Germinal center (tissue), 1 donor: Measurements from ENCODE around the gene RNU6-1.

Source experiments
- DNase-seq: peaks from one replicate; pipeline ENCODE4 v3.0.0; 2012; ENCODE audit warnings: mixed read lengths, low spot score

RNU6-1 gene

DNA sequence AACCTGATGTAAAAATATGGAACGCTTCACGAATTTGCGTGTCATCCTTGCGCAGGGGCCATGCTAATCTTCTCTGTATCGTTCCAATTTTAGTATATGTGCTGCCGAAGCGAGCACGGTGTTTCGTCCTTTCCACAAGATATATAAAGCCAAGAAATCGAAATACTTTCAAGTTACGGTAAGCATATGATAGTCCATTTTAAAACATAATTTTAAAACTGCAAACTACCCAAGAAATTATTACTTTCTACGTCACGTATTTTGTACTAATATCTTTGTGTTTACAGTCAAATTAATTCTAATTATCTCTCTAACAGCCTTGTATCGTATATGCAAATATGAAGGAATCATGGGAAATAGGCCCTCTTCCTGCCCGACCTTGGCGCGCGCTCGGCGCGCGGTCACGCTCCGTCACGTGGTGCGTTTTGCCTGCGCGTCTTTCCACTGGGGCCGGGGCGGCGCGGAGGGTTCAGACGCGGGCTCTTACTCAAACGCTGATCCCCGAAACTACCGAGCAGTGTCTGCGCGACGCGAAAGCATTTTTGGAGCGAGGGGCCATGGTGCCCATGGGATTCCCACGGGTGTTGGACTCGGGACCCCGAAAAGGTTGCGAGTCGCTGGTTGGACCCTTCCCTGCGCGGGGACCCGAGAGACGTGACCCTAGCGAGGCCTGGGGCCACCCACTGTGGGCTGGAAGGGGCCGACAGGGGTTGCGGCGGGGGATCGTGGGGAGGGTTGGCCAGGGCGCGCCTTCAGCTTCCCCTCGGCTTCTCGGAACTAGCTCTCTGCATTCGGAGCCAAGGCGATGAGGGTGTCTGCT lies at the start of gene RNU6-1:
Gene RNU6-1 (minus strand): TSS at position 117 of the 820 bp plus-strand sequence.
- DNase-seq: peak; percentile 93

DNA sequence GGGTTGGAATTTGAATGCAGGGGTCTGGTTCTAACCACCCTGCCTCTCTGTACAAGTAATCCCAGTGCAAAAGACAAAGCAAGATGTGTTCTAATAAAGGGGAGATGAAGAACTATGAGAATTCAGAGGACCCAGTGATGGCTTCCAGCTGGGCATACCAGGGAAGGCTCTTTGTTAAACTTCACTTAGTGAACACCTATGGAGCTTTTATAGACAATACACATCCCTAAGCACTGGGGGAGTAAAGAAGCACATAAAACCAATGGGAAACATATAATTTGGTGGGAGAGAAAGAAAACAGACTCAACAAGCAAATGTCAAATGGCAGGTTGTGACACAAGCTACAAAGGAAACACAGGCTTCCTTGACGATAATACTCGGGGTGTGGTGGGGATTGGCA lies 47.9 kb upstream of the RNU6-1 start:
- DNase-seq: no peak

DNA sequence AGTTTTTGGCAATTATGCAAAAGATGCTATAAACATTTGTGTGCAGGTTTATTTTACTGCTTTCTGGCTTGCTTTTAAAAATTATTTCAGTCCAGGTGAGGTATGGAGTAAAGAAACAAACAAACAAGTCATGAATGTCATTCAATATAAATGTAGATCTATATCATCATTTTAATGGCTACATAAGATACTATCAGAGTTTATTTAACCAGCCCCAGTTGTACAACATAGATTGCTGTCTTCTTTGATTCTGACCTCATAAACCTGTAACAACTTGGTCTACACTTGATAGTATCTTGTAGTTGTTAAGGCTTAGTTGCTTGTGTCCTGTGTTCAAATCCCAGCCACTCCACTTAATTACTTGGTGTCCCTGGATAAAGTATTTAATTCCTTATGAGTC lies 46.0 kb upstream of the RNU6-1 start:
- no peak for DNase-seq

DNA sequence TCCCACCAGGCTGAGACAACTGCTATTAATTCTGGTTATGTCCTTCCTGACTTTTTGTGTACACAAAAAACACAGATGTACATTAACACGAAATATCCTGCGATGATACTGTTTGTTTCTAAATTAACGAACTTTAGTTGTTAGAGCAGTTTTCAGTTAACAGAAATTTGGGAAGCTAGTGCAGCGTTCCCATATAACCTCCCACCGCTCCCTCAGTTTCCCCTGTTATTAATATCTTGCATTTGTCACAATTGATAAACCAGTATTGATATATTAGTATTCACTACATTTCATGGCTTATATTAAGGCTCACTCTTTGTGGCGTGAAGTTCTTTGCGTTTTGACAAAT lies 45.3 kb upstream of the RNU6-1 start:
- no peak for DNase-seq

DNA sequence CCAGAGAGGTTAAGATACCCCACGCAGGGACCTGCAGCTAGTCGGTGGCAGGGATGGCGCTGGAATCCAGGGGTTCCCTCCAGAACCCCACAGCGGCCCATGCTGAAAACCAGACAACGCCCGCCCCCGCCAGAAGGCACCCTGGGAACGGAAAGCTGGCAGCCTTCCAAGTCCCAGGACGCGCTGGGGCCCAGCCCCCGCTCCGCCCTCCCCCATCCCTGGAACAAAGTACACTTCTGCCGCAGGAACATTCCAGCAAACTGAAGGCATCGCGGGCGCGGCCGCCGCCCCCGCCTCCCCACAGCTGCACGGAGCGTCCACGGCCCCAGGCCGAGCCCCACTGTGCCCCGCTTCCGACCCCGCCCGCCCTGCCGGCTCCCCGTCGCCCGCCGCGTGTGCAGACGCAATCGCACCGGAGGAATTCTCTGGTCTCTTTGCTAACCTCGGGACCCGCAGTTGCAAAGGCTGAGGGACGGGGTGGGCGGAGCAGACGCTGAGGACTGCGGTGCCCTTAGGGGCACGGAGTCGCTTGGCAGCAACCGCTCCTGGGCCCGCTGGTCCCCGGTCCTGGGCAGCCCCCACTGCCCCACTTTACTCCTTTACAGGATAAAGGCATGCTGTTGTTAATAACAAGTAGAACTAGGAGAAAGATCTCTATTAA lies 44.8 kb upstream of the RNU6-1 start:
- peak; percentile 59 for DNase-seq

DNA sequence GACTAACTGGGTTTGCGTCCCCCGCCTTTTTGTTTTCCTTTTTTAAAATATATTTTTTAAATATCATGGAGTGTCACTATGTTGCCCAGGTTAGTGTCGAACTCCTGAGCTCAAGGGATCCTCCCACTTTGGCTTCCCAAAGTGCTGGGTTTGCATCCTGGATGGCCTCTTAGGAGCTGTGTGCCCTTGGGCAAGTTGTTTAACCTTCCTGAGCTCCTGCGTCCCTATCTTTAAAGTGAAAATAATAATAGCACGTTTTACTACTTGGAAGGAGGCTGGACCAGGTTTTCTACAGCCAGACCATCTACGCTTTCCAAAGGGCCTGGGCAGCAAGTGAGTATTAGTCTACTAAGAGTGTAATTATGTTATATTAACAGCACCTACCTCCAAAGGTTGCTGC lies 44.2 kb upstream of the RNU6-1 start:
- no peak for DNase-seq

DNA sequence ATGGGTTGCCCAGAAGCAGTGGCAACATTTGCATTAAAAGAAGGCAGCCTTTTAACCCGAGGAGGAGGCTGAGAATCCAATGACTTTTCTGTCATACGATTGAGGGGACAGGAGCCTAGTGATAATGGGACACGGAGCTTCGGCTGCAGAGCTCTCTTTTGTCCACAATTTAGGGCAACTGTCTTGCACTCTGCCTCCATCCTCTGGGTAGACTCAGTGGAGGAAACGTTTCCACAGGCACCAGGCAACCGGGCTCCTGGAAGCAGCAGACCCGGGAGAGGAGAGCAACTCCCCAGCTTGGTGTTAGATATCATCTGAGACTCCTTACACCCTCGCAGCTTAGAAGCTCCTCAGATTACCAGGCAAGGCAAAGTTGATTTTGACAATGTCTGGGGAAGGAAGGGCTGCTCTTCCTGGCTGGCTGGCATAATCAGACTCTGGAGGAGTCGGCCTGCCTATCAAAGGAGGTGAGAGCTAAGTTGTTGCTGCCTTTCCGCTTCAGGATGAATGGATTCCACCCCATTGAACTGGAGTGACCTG lies 43.5 kb upstream of the RNU6-1 start:
- DNase-seq: no peak

DNA sequence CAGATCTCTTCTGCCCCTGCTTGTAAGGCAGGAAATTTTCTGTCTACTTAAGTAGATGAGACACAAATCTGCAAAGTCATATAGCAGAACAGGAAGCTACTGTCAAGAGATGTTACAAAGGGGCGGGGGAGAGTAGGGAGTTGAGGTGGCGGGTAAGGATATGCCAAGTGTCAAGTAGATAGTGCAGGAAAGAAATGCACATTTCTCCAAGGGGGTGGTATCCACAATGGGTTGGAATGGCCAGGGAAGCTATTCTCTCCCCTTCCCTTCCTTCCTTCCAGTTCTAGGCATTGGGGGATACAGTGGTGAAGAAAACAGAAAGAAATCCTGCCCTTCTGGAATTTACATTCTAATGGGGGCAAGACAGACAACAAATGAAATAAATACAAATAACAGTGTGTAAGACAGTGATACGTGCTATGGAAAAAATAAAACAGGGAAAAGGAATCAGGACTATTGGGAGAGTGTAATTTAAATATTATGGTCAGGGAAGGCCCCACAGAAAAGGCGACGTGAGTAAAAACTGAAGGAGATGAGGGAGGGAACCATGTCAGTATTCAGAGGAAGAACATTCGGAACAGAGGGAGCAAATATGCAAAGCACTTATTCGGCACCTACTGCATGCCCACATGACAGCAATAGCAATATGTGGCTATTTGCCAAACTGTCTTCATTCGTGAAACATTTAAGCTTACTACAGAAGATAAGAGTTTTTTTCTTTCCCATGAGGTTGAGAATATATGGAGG lies 42.8 kb upstream of the RNU6-1 start:
- DNase-seq: no peak

DNA sequence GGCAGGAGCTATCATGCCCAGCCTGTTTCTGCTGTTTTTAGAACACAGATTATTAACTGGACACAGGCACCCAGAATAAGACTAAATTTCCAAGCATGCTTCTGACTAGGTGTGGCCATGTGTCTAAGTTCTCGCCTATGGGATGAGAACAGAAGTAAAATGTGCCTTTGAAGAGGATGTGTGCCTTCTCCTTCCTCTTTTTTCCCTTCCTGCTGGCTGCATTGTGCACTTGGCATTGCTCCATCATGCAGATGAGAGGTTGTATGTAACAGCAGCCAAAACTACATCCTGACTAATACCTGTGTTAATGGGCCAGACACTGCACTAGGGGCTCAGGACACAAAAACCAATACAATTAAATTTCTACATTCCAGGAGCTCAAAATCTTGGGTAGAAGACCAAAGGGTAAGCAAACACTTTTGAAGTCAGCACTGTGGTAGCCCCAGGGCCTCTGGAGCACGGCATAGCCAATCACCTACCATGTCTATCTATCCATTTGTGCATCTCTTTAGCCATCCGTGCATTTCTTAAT lies 40.9 kb upstream of the RNU6-1 start:
- no peak for DNase-seq

DNA sequence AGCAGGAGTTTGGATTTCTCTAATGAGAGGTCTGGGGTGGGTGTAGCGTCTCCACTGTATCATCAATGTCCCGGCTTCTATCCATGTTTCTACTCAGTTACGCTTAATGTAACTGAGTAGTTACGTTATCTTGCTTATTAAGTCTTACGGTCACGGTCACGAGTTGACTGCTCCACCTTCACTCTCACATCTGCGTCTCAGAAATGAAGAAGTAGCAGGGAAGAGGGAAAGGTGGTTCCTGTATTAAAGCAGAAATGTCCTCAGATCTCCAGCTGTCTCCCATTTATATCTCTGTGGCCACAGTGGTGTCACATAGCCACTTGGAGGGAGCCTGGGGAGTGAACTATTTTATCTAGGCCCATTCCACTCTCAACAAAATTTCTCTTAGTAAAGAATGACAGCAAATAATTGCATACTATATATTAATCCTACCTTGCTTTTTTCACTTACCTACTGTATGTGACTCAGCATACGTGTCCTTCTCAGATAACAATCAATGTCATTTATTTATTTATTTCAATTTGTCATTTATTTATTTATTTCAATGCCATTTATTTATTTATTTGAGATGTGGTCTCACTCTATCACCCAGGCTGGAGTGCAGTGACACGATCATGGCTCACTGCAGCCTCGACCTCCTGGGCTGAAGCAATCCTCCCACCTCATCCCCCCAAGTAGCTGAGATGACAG lies 39.7 kb upstream of the RNU6-1 start:
- no peak for DNase-seq

DNA sequence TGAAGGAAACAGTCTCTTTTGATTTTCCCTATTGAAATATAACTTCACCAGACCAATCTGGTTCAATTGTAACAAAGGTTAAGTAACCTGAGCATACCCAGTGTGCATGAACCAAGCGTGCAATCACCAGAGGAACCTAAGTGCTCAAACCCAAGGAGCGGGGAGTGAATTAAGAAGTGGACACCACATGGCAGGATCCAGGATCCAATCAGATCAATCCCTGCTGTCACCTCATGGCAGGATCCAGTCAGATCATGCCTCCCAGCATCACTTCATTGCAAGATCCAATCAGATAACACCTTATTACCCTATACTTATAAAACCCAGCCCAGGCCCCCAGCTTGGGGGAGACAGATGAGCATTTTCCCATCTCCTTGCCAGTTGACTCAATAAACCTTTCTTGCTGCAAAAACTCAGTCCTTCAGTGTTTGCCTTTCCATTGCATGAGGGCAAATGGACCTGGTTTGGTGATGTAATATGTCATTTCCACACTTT lies 38.9 kb upstream of the RNU6-1 start:
- DNase-seq: no peak

DNA sequence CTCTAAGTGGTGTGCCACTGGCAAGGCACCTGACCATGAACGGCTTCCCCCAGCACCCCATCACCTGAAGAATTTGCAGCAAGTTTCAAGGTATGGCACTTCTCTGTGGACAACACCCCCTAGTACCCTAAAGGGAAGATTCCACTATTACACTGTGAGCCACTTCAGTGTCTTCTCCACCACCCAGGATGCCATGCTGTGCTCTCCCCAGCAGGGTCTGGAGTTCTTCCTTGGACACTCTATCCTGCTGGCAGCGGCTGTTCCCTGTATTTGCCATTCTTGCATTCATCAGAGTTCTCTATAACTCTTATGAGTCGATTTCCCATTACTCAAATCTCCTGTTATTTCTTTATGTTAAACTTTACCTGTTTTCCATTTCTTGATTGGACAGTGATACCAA lies 33.9 kb upstream of the RNU6-1 start:
- DNase-seq: no peak

DNA sequence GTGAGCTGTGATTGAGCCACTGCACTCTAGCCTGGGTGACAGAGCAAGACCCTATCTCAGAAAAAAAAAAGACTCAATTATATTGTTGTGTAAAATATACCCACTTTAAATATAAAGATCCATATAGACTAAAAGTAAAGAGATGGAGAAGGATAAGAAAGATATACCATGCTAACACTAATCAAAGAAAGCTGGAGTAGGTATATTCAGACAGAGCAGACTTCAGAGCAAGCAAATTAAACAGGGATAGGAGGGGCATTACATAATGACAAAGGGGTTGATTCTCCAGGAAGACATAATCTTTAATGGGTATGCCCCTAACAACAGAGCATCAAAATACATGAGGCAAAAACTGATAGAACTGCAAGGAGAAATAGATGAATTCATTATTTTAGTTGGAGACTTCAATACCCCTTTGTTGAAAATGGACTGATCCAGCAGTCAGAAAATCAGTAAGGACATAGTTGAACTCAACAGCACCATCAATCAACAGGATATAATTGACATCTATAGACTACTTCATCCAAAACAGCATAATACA lies 31.1 kb upstream of the RNU6-1 start:
- no peak for DNase-seq

DNA sequence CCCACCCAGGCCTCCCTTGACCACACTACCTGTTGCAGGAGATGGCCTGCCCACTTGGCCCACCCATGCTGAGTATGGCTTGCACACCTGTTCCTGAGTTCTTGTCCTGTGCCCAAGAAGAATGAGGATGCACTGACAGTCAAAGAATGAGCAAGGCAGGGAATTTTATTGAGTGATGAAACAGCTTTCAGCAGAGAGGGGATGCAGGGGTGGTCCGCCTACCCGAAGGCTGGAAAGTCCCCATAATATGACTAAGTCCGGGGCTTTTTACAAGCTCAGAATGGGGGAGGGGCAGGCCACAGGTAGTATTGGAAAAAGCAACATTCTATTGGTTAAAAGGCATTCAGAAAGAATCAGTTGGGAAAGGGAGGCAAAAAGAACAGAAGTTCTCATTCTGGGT lies 29.9 kb upstream of the RNU6-1 start:
- DNase-seq: no peak

DNA sequence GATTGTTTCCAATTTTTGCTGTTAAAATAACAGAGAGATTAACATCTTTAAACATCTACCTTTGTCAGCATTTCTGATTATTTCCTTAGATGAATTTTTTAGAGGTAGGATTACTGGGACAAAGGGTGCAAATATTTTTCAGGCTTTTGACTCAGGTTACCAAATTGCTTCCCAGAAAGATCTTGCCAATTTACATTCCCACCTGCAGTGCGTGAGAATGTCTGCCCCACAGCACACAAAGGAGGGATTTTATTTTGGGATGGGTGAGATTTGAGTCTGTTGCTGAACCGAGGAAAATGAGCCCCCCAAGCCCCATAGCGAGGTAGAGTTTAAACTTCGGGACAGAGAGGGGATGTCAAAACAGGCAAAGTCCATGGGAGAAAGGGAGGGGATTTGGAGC lies 25.9 kb upstream of the RNU6-1 start:
- DNase-seq: no peak

DNA sequence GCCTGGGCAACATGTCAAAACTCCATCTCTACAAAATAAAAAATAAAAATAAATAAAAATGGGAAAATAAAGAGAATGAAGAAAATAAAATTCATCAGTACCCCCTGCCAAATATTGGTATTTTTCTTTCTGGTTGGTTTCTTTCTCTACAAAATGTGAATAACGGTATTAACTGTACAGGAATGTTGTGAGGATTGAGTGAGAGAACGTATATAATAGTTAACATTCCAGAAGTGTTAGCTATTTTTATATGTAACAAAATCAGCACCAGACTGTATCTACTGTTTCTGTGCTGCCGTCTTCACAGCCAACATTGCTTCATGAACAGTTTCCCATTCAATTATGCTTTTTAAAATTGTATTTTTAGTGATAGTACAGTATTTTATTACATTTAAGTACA lies 25.5 kb upstream of the RNU6-1 start:
- no peak for DNase-seq

DNA sequence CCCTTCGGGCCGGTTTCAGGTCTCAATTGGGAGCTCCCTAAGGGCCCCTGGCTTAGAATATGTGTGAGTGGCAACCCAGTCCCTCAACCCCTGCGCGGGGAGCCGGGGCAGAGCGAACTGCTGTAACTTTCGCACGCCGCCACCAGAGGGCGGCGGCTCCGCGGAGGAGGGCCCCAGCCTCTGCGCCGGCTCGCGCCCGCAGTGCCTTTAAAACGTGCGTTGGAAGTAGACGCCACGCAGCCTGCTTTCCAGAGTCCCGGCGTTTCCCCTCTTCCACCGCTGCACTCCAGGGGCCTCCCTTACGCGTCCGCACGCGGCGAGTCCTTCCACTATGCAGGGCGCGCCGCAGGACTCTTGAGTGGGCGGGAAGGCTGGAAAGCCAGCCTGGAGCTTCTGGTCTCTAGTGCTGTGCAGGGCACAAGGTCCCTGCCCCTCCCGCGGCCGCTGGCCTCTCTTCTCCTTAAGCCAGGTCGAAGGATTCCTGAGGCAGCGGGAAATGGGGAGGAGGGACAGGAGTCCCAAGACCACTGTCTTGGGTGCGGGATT lies 23.7 kb upstream of the RNU6-1 start:
- peak; percentile 90 for DNase-seq

DNA sequence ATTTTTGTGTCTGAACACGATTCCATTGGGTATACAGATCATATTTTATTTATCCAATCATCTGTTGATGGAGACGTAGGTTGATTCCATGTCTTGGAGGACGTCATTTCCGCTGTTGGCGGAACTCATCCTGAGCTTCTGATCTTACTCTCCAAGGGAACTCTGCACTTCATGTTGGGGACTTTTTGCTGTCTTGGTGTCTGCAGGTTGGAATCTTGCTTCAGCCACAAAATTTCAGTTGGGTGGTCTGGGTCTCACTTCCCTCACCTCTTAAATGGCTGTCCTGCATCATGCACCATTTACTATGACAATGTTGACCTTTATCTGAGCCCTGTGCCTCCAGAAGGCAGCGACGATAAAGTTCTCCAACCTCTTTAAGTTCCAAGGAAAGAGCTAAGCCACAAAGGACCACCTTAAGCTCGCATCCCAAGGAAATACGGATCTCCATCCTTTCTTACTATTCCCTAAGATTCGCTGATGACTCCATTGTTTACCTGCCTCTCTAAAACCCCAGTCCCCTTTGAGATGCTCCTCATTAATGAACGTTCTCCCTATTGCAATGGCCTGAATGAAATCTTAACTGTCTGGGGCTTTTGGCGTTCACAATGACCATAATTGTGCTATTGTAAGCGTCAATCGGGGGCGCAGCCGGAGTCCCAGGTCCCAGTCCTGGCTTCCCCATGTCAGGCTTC lies 23.1 kb upstream of the RNU6-1 start:
- DNase-seq: peak; percentile 26

DNA sequence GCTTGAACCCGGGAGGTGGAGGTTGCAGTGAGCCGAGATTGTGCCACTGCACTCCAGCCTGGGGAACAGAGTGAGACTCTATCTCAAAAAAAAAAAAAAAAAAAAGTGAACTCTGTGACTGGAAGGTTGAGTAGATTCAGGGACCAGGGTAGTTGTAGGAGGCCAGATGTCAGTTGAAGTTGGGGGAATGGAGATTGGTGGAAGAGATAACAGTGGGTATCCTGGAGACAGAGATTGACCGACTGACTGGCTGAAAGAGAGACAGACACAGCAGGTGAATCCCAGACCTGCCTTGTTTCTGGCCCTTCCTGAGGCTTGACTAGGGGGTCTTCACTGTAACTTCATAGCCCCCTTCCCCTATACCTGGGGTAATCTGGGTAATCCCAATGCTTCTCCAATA lies 22.1 kb upstream of the RNU6-1 start:
- no peak for DNase-seq

DNA sequence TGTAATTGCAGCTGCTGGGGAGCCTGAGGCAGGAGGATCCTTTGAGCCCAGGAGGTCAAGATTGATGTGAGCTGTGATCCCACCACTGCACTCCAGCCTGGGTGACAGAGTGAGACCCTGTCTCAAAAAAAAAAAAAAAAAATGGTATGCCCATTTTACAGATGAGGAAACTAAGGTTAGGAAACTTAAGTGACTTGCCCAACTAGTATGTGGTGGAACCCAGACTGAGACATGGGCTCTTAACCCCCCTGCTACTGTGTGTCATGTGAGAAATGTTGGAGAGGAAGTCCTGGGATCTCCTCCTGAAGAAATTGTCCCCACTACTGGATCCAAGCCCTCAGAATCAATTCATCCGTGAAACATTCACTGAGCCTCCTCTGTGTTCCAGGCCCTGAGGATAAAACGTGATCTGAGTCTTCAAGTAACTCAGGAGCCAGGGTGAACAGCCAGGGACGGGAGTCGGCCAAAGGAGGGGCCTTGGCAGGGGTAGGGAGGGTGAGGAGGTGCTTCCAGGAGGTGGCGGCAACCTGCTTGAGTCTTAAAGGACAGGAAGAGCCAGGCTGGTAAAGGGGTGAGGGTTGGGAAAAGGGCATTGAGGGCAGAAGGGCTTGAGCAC lies 19.6 kb upstream of the RNU6-1 start:
- no peak for DNase-seq
